Inferior parietal cortex (tissue), 1 donor: ENCODE data around the gene KIAA1549.
A peak's percentile ranks its signal among the peaks of the same experiment; 100 is the strongest.

Source experiments
- DNase-seq: peaks from one replicate; pipeline ENCODE4 v3.0.0-alpha.2; 2016; ENCODE audit errors: extremely low spot score

The KIAA1549 gene

GRCh38 chr7:138907201-138907847, 73.9 kb downstream of the KIAA1549 start:
- DNase-seq = no peak

GRCh38 chr7:138903859-138904435, 77.2 kb downstream of the KIAA1549 start:
- DNase-seq = no peak

- no peak for DNase-seq
These were observed 77.9 kb downstream of the KIAA1549 start for GRCh38 chr7:138903186-138903820.

GRCh38 chr7:138902161-138902560, 79.0 kb downstream of the KIAA1549 start:
- DNase-seq = no peak

GRCh38 chr7:138900035-138900828, 81.0 kb downstream of the KIAA1549 start:
- no peak for DNase-seq

- DNase-seq = no peak
These were observed 82.4 kb downstream of the KIAA1549 start for GRCh38 chr7:138898802-138899201.

- no peak for DNase-seq
These were observed 82.9 kb downstream of the KIAA1549 start for GRCh38 chr7:138898255-138898654.

- DNase-seq = no peak
These were observed 85.5 kb downstream of the KIAA1549 start for GRCh38 chr7:138895679-138896078.

- DNase-seq = no peak
These were observed 87.9 kb downstream of the KIAA1549 start for GRCh38 chr7:138893258-138893657.

- no peak for DNase-seq
These were observed 88.4 kb downstream of the KIAA1549 start for GRCh38 chr7:138892812-138893211.

- DNase-seq = no peak
These were observed 89.1 kb downstream of the KIAA1549 start for GRCh38 chr7:138892006-138892630.

GRCh38 chr7:138891446-138891810, 89.8 kb downstream of the KIAA1549 start:
- DNase-seq = no peak

GRCh38 chr7:138890499-138891445, 90.4 kb downstream of the KIAA1549 start:
- no peak for DNase-seq

GRCh38 chr7:138889582-138890498, 91.3 kb downstream of the KIAA1549 start:
- no peak for DNase-seq

GRCh38 chr7:138887872-138888656, 93.1 kb downstream of the KIAA1549 start:
- no peak for DNase-seq

- DNase-seq = no peak
These were observed 94.0 kb downstream of the KIAA1549 start for GRCh38 chr7:138887085-138887710.

- peak; percentile 71 for DNase-seq
These were observed 94.7 kb downstream of the KIAA1549 start for GRCh38 chr7:138886501-138886917.

GRCh38 chr7:138885383-138886147, 95.6 kb downstream of the KIAA1549 start:
- no peak for DNase-seq
